ENCODE measurements around the gene KANSL1. TPM values are rescaled to one million over a fixed set of nuclear protein-coding genes. Genes with fewer than 3 reads are reported as not detected.
"Not testable (repeated sequence)": the region's sequence is repeated elsewhere in the genome, so short reads cannot be mapped to it uniquely, and the experiment has no call there.

KANSL1 gene
- total RNA-seq, 1 donor from 2014 or later = 112 TPM

DNA sequence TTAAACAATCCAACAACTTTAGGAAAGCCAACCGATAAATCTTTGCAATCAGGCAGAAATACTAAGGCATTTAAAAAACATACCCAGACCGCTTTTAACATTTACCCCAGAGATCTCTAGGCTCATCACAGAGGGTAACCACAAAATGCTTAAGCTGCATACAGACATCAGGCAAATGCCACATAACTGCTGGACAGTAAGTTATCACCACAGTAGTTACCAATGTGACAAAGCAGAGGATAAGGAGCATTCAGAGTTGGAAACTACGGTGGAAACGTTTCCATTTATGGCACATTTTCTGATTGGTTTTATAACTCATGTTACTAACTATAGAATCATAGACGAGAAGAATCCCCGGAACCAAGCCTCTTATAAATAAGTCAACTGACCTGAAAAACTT is 77.5 kb downstream of the KANSL1 start:
- no peak for DNase-seq

DNA sequence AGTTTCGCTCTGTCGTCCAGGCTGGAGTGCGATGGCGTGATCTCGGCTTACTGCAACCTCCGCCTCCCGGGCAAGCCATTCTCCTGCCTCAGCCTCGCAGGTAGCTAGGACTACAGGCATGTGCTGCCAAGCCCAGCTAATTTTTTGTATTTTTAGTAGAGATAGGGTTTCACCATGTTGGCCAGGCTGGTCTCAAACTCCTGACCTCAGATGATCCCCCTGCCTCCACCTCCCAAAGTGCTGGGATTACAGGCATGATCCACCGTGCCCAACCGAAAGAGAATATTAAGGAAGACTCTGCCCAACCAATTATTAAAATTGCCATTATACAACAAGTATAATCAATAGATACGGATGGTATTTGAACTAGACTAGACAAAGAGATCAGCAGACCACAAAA is 82.0 kb downstream of the KANSL1 start:
- DNase-seq = not testable (repeated sequence)

DNA sequence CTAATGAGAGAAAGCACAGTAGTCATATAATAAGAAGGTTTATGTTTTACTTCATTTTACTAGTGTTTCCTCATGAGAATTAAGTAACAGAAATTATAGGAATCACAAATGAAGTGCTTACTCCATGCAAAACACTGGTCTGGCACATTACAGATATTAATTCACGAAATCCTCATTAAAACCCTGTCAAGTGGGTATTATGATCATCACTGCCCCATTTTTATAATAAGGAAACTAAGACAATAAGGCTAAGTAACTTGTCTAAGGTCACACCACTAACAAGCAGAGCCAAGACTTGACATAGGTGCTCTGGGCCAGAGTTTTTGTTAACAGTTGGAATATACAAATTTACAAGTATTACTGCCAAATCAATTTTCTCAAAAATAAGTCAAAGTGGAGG is 83.0 kb downstream of the KANSL1 start:
- DNase-seq = no peak

DNA sequence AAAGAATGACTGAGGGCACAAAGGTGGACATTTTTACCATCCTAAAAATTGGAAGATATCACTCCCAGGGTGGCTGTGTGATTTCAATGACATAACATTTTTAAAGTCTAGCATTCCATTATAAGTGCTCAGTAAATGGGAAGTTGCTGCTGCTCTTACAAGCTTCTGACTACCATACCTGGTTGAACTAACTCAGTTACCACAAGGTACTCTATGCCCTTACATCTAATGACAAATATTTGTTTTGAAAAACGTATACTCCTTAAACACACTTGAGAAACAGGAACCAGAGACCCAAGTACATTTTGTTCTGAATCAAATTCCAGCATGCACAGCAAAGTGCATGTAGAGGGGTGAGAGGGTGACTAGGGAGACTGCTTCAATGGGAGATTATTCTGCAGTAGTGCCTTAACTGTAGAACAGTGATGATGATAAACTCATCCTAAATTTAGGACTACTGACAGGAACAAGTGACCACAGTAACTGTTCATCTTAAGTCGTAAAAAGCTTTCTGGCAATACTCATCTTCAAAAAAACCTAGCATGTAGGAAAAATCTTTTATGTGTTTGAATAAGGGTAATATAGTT is 83.5 kb downstream of the KANSL1 start:
- no peak for DNase-seq

DNA sequence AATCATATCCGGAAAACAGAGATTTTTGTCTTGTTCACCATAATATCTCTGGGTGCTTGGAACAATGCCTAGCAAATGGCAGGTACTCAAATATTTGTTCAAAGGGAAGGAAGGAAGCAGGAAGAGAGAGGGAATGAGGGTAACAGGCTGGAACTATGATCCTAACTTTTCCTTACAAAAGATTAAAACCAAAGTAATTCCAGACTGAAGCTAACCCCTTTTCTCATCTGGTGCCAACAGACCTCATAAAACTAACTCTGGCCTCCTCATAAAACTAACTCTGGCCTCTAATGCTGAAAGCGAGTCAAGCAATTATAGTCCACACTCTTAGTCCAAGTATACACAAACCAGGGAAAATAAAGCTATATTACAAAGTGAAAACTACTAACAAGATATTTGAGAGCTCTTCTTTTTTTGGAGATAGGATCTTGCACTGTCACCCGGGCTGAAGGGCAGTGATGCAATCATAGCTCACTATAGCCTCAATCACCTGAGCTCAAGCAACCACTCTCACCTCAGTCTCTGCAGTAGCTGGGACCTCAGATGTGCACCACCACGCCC is 84.6 kb downstream of the KANSL1 start:
- no peak for DNase-seq

DNA sequence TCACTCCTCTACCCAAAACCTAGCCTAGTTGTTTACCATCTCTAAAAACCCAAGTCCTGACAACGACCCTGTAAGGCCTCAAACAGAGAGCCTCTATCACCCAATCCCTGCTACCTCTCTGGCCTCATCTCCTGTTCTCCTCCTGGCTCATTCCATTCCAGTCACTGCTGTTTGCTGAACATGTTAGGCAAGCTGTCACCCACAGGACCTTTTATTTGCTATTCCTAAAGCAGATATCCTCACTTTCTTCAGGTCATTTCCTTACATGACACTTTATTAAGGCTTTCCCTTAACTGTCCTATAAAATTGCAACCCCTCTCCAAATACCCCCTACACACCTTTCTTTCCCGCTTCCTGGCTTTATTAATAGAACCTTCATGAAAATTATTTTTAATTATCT is 85.1 kb downstream of the KANSL1 start:
- no peak for DNase-seq

DNA sequence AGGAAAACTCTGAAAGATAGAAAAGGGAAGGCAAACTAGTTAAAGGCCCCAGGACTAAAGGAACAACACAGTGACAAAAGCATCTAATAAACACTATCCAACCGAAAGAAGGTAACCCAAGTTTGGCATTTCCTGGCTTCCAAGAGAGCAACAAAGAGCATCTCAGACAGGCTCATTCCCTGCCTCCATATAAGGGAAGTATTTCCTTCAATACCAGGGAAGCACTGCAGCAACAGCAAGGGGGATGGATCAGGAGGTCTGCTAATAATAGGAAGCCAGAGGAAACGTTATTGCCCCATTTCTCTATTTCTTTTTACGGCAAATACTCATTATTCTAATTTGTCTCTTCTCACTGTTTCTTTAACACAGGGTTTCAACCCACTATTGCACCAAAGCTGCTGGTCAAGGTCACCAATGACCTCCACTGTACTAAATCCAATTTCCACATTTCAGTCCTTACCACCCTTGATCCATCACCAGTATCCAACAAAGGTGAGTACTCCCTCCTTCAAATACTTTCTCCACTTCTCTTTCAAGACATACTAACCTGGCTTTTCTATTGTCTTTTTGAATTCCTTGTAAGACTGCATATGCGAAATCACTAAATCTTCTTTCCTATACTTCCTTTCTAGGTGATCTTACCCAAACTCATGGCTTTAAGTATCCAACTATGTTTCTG is 86.1 kb downstream of the KANSL1 start:
- DNase-seq = no peak

DNA sequence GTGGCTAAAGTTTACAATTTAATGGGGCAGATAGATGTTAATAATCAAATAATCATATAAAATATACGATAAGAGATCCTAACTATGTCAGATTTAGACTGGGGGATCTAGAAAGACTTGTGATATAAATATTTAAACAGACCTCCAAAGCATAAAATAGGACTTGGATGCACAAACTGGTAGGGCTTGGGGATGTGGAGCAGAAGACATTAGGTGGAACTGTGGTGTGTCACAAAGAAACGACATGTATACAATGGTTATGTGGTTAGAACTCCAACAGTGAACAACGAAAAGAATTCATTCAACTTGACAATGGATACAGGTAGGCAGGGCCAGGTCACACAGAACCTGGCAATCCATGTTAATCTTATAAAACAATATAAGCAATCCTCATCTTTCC is 90.4 kb downstream of the KANSL1 start:
- not testable (repeated sequence) for DNase-seq

DNA sequence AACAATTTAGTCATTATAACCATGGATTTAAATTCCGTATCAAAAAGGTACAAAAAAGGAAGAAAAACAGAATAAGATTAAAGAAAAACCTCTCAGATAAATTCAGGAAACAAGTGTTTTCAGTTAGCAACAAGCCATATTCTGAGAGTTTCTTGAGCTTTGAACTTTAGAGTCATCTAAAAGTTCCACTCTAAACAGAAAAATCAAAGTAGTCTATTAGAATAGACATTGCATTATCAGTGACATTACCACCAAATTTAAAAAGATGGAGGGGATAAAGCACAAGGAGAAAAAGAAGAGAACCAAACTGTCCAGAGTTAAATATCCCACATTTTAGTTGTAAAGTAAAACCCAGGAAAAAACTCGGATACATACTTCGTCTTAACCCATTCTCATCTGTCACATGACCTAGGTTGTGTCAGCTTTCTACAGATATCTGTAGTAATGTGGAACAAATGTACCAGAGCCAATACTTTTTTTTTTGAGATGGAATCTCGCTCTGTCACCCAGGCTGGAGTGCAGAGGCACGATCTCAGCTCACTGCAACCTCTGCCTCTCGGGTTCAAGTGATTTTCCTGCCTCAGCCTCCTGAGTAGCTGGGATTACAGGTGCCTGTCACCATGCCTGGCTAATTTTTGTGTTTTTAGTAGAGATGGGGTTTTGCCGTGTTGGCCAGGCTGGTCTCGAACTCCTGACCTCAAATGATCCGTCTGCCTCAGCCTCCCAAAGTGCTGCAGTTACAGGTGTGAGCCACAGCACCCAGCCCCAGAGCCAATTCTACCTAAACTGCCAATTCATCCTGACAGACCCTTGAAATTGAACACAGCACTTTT is 91.2 kb downstream of the KANSL1 start:
- not testable (repeated sequence) for DNase-seq

DNA sequence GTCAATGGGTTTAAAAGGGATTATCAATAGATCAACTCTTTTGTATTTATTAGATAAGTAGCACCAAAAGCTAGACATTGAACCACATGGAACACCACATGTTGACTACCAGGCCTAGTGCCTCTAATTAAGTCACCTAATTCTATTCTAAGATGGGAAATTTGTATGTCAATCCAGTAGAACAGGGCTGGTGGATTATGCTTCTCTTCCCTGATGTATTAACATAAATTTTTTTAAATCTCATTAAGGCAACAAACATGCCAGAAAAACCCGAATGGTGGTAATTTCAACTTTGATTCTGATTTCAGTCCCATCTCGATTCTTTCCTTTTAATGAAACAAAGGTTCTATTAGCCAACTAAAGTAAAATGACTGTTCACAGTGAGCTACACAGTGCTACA is 92.6 kb downstream of the KANSL1 start:
- DNase-seq = no peak

DNA sequence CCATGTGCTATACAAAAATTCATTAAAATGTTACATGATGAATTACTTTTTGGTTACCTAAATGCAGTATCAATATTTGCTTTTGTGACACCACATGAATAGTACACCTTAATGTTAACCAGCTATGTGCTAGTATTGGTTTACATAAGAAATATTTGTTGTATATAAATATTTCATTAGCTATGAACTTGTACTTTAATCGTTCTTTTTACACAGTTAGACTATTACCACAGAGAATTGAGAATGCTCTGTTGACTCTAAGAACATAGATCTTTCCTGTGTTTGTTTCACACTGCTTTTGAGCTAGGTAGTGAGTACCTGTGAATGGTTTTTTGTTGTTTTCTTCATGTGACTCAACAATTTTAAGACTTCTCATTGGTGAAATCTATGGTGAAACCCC is 93.4 kb downstream of the KANSL1 start:
- no peak for DNase-seq

DNA sequence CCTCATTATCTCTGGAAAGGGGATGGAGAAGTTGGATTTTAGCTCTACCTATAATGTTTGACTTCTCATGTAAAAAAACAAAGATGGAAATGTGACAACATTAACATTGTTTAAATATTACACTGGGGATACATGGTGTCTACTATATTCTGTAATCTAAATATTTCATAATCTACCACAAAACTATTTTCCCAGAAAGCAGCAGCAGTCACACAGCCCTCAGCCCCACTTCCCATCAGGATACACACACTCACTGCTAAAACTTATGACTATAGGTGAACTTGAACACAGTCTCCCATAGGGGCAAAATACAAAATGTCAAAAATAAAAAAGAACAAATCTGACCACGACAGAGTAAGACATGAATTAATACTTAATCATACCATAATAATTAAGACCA is 95.7 kb downstream of the KANSL1 start:
- no peak for DNase-seq

DNA sequence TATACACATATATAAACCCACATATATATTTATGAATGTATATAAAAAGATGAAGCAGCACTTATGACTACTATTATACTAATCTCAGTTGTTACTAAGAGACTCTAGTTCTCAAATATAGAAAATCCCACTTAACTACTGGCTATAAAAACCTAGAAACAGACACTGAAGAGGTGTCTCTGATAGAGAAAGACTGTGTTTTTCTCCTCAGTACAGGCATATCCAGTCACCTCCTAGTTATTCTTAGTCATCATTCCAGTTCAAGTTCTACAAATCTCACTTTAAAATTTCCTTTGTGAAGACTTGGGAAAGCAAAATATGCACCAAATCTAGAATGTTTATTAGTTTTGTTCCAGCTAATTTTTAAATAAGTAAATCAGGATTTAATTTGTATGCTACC is 100.2 kb downstream of the KANSL1 start:
- no peak for DNase-seq

DNA sequence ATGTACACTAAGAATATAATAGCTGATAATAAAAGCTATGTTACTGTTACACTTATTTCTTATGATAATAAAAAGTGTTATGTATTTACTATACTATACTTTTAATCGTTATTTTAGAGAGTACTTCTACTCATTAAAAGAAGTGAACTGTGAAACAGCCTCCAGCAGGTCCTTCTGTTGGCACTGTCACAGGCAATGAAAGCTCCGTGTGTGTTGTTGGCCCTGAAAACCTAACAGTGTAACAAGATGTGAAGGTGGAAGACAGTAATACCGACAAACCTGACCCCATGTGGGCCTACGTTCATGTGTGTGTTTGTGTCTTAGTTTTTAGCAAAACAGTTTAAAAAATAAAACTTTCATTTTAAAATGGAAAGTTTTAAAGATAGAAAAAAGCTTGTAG is 102.4 kb downstream of the KANSL1 start:
- DNase-seq = no peak

DNA sequence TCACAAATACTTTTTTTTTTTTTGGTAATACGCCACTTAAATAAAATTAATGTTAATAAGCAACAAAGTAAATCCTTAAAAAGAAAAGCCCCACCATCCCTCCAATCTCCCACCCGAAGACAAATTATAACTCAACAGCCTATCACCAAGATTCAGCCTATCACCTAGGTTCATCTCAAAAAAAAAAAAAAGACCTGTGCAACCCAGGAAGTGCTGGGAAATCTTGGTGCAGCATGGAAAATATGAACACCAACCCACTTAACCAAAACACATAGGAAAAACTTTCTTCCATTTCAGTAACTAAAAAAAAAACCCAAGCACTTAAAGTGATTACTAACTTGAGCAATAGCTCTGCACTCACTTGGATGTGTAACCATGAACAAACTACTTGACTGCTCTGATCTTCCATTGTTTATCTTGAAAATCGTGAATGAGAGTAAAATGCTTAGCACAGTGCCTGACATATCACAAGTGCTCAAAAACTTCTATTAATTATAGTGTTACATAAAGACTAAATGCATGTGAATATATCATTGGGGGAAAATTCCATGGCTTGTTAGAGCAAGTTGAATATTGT is 103.8 kb downstream of the KANSL1 start:
- DNase-seq = no peak

DNA sequence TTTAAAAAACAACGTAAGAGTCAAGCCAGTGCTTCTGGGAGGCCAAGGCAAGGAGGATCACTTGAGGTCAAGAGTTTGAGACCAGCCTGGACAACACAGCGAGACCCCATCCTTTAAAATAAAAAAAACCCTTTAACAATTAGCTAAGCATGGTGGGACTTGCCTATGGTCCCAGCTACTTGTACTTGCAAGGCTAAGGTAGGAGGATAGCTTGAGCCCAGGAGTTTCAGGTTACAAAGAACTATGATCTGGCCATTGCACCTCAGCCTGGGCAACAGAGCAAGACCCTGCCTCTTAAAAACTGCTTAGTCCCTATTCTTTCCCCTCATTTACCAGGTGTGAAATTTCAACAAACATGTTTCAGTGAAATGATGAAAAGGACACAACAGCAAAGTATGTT is 104.6 kb downstream of the KANSL1 start:
- no peak for DNase-seq

DNA sequence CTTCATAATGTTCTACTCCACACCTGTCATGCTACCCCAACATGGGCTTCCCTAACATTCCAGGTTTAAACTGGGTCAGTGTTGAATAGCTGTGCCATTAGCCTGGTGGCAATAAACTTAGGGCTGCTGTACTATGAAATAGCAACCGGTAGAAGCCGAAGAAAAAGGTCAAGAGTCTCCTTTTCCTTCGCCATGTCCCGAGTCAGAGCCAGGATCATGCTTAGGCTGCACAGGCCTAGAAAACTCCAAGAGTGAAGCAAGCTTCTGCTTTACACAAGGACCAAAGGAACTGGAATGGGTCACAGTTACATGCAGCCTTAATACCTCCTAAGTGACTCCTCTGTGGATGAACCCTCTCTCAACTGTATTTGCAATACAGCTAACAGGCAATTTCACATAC is 105.4 kb downstream of the KANSL1 start:
- DNase-seq = not testable (repeated sequence)

DNA sequence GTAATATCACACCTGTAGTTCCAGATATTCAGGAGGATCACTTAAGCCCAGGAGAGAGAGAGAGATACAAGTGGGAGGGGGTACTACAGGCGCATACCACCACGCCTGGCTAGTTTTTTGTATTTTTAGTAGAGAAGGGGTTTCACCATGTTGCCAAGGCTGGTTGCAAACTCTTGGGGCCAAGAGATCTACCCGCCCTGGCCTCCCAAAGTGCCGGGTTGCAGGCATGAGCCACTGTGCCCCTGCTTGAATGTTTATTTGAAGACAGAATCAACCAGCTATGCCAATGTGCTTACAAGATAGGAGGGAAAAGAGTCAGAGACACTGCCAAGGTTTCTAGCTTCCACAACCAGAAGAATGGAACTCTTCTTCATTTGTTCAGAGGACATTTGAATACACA is 106.4 kb downstream of the KANSL1 start:
- no peak for DNase-seq

DNA sequence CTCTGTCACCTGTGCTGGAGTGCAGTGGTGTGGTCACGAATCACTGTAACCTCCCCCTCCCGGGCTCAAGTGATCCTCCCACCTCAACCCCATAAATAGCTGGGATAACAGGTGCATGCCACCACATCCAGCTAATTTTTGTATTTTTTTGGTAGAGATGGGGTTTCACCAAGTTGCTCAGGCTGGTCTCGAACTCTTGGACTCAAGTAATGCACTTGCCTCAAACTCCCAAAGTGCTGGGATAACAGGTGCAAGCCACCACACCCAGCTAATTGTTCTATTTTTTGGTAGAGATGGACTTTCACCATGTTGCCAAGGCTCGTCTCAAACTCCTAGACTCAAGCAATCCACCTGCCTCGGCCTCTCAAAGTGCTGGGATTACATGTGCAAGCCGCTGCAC is 107.7 kb downstream of the KANSL1 start:
- no peak for DNase-seq

DNA sequence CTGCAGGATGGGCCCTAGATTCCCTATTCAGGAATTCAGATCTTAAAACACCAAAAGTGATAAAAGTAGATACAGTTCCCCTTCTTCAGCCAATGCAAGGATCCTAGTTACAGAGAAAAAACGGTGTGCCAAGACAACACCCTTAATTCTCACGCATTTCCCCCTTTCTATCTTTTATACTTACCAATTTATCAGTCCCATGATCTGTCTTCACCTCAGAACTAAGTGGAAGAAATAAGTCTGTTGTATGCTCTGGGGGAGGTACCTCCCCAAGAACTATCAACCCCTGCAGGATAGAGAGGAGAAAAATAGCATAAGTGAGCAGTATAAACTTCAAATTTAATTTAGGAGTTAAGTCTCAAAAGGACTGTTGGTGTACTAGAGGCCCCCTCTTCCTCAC is 111.0 kb downstream of the KANSL1 start:
- no peak for DNase-seq

DNA sequence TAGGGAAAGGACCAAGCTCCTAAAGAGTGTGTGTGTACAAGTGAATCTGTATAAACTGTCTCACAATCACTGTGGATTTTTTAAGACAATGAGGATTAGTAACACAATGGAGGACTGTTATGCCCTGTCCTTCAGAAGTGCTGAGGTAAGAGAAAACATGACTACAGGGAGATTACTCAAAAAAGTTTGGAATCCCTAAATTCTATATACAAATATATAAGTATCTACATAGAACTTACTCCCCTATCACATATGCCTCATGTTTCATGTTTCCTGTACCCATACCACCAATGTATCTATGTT is 112.3 kb downstream of the KANSL1 start:
- no peak for DNase-seq

DNA sequence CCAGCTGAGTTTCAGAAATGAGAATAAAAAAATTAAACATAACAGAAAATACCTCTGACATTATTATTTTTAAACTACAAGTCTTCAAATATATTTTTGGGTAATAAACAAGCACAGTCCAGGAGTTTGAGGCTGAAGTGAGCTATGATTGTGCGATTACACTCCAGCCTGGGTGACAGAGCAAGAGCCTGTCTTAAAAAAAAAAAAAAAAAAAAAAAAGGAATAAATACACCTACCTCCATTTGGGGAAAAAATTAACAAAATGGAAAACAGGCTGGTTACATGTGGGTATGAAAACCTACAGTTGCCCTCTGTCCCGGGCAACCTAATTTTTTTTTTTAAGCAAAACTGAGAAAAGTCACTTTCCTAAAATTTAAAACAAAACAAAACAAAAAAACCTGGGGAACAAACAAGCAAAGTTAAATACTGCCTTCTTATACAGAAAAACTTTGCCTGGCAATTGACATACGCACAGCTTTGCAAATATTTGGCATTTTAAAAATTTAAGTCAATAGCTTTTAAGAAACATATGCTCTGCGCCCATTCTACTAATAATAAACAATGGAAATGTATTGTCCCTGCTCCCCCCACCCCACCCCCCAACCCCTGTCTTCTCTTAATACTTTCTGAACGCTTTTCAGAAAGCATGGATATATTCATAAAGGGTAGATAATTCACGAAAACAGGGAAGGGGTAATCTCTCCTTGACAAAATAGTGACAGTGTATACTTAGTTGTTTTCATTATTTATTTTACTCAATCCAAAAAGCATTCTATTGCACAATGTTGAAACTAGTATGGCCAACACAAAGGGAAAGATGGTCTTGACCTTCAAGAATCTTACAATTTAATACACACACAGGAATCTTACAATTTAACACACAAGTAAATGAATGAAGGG is 112.9 kb downstream of the KANSL1 start:
- DNase-seq = no peak

All from skin of body (tissue), 2 donors.